Hepatocyte (in vitro differentiated cells): Measurements from ENCODE around the gene COL15A1.

Experiments used
- EZH2 ChIP-seq: fragments of 200-600 bp; sonication (generic); IDR thresholded peaks from 2 replicates; pipeline ENCODE4 v1.6.1; 2016; ENCODE audit warnings: antibody characterized with exemption, mild to moderate bottlenecking, borderline replicate concordance
- EZH2phosphoT487 ChIP-seq: fragments of 200-600 bp; sonication (generic); IDR thresholded peaks from one replicate; pipeline ENCODE4 v1.6.1; 2018; ENCODE audit warnings: antibody characterized with exemption, mild to moderate bottlenecking, low read depth, moderate library complexity; ENCODE audit not compliant: unreplicated experiment, severe bottlenecking
- TF ChIP-seq, protein P1 (sequence below): fragments of 200-600 bp; sonication (generic); IDR thresholded peaks from 2 replicates; pipeline ENCODE4 v1.5.1; 2016; ENCODE audit warnings: antibody characterized with exemption, mild to moderate bottlenecking; ENCODE audit not compliant: poor library complexity

- TF ChIP-seq, protein P1, sequence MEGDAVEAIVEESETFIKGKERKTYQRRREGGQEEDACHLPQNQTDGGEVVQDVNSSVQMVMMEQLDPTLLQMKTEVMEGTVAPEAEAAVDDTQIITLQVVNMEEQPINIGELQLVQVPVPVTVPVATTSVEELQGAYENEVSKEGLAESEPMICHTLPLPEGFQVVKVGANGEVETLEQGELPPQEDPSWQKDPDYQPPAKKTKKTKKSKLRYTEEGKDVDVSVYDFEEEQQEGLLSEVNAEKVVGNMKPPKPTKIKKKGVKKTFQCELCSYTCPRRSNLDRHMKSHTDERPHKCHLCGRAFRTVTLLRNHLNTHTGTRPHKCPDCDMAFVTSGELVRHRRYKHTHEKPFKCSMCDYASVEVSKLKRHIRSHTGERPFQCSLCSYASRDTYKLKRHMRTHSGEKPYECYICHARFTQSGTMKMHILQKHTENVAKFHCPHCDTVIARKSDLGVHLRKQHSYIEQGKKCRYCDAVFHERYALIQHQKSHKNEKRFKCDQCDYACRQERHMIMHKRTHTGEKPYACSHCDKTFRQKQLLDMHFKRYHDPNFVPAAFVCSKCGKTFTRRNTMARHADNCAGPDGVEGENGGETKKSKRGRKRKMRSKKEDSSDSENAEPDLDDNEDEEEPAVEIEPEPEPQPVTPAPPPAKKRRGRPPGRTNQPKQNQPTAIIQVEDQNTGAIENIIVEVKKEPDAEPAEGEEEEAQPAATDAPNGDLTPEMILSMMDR: no peak
- no peak for TF ChIP-seq EZH2phosphoT487
- no peak for TF ChIP-seq EZH2
Observed at GRCh38 chr9:99076030-99076429, 132.3 kb downstream of the COL15A1 start.
